ENCODE results near the gene RGL3.

GRCh38 chr19:11450570-11451326 is 31.6 kb upstream of the RGL3 start:
- TF ChIP-seq CTCF (IDR thresholded peaks at IDR 0.05; ENCODE audit: insufficient read depth, low read depth, low read length) (no peak), EZH2 (IDR thresholded peaks at IDR 0.05; ENCODE audit: insufficient read depth, low read length) (no peak)

Data from astrocyte (in vitro differentiated cells and primary cell).